ENCODE measurements around the gene TAL1. TPM values are rescaled to one million over a fixed set of nuclear protein-coding genes. Genes with fewer than 3 reads are reported as not detected.
A peak's percentile ranks its signal among the peaks of the same experiment; 100 is the strongest.

Gene TAL1
- total RNA-seq, 2 experiments from 2014 or later, result not detected

- peaks cover 9% of the 10 kb centered on the region for H3K4me1 Mint-ChIP-seq
- no peak for ATAC-seq
- CTCF ChIA-PET, result interaction anchor here (1.3 to 1.6 kb wide), 2 partner anchors 9 to 33 kb away, joined by 4 read pairs; no protein-coding TSS in a partner anchor
- no peak for DNase-seq
- no peaks in the 10 kb centered on the region for H3K9me3 Mint-ChIP-seq (ENCODE audit: low read depth)
- no peaks in the 10 kb centered on the region for H3K36me3 Mint-ChIP-seq
- H3K4me3 Mint-ChIP-seq, result peak overlapping the region; percentile 4
- no peak overlapping the region for H3K27ac Mint-ChIP-seq
- H3K27me3 Mint-ChIP-seq, result peaks cover 58% of the 10 kb centered on the region
These were observed 5.7 kb downstream of the TAL1 start for GRCh38 chr1:47226121-47226838.

- Mint-ChIP-seq H3K4me3 (peak overlapping the region; percentile 4), H3K4me1 (peaks cover 8% of the 10 kb centered on the region), H3K27me3 (peaks cover 52% of the 10 kb centered on the region), H3K27ac (no peak overlapping the region), H3K36me3 (no peaks in the 10 kb centered on the region), H3K9me3 (ENCODE audit: low read depth) (no peaks in the 10 kb centered on the region)
- CTCF ChIA-PET, result no interaction called here
- DNase-seq (no peak), ATAC-seq (no peak)
These were observed 6.5 kb downstream of the TAL1 start for GRCh38 chr1:47225430-47226100.

GRCh38 chr1:47224676-47225399, 7.2 kb downstream of the TAL1 start:
- H3K4me3 Mint-ChIP-seq, result no peak overlapping the region
- H3K4me1 Mint-ChIP-seq, result peaks cover 4% of the 10 kb centered on the region
- CTCF ChIA-PET, result interaction anchor here (0.9 kb wide), 1 partner anchor 32 kb away, joined by 3 read pairs; no protein-coding TSS in a partner anchor
- H3K9me3 Mint-ChIP-seq (ENCODE audit: low read depth), result no peaks in the 10 kb centered on the region
- H3K27me3 Mint-ChIP-seq, result peaks cover 44% of the 10 kb centered on the region
- H3K27ac Mint-ChIP-seq, result no peak overlapping the region
- DNase-seq (no peak), ATAC-seq (no peak)
- no peaks in the 10 kb centered on the region for H3K36me3 Mint-ChIP-seq

GRCh38 chr1:47223921-47224675, 7.9 kb downstream of the TAL1 start:
- DNase-seq, result no peak
- peaks cover 37% of the 10 kb centered on the region for H3K27me3 Mint-ChIP-seq
- H3K36me3 Mint-ChIP-seq, result no peaks in the 10 kb centered on the region
- CTCF ChIA-PET, result interaction anchor here (0.9 kb wide), 1 partner anchor 32 kb away, joined by 3 read pairs; no protein-coding TSS in a partner anchor
- H3K27ac Mint-ChIP-seq, result no peak overlapping the region
- ATAC-seq, result no peak
- H3K4me1 Mint-ChIP-seq, result peaks cover 3% of the 10 kb centered on the region
- no peaks in the 10 kb centered on the region for H3K9me3 Mint-ChIP-seq (ENCODE audit: low read depth)
- no peak overlapping the region for H3K4me3 Mint-ChIP-seq

- no peak for ATAC-seq
- Mint-ChIP-seq H3K4me3 (no peak overlapping the region), H3K4me1 (peaks cover 3% of the 10 kb centered on the region), H3K36me3 (no peaks in the 10 kb centered on the region), H3K27ac (no peak overlapping the region), H3K27me3 (peaks cover 29% of the 10 kb centered on the region), H3K9me3 (ENCODE audit: low read depth) (no peaks in the 10 kb centered on the region)
- CTCF ChIA-PET, result interaction anchor here (0.9 kb wide), 1 partner anchor 31 kb away, joined by 3 read pairs; no protein-coding TSS in a partner anchor
- no peak for DNase-seq
These were observed 8.7 kb downstream of the TAL1 start for GRCh38 chr1:47223174-47223920.

GRCh38 chr1:47222476-47222875, 9.5 kb downstream of the TAL1 start:
- Mint-ChIP-seq H3K36me3 (no peaks in the 10 kb centered on the region), H3K4me1 (peaks cover 3% of the 10 kb centered on the region), H3K27ac (peak overlapping the region; percentile 25), H3K9me3 (ENCODE audit: low read depth) (no peaks in the 10 kb centered on the region), H3K4me3 (no peak overlapping the region), H3K27me3 (peaks cover 21% of the 10 kb centered on the region)
- CTCF ChIA-PET, result interaction anchor here (1.1 to 1.8 kb wide), 2 partner anchors 43 to 215 kb away, joined by 3 to 8 read pairs; partner anchors contain the start of gene FOXD2
- DNase-seq (no peak), ATAC-seq (no peak)

GRCh38 chr1:47219590-47220220, 12.3 kb downstream of the TAL1 start:
- CTCF ChIA-PET, result interaction anchor here (1.7 to 2.1 kb wide), 2 partner anchors 27 to 40 kb away, joined by 4 to 7 read pairs; no protein-coding TSS in a partner anchor
- no peak for DNase-seq
- no peak for ATAC-seq
- H3K4me1 Mint-ChIP-seq, result no peaks in the 10 kb centered on the region
- no peak overlapping the region for H3K27ac Mint-ChIP-seq
- no peaks in the 10 kb centered on the region for H3K36me3 Mint-ChIP-seq
- no peak overlapping the region for H3K4me3 Mint-ChIP-seq
- H3K27me3 Mint-ChIP-seq, result peaks cover 2% of the 10 kb centered on the region
- no peaks in the 10 kb centered on the region for H3K9me3 Mint-ChIP-seq (ENCODE audit: low read depth)

GRCh38 chr1:47219001-47219400, 13.0 kb downstream of the TAL1 start:
- H3K27me3 Mint-ChIP-seq, result peaks cover 2% of the 10 kb centered on the region
- H3K27ac Mint-ChIP-seq, result no peak overlapping the region
- DNase-seq (no peak), ATAC-seq (no peak)
- no peaks in the 10 kb centered on the region for H3K36me3 Mint-ChIP-seq
- no peaks in the 10 kb centered on the region for H3K4me1 Mint-ChIP-seq
- H3K4me3 Mint-ChIP-seq, result no peak overlapping the region
- CTCF ChIA-PET, result interaction anchor here (2.1 kb wide), 1 partner anchor 26 kb away, joined by 7 read pairs; no protein-coding TSS in a partner anchor
- no peaks in the 10 kb centered on the region for H3K9me3 Mint-ChIP-seq (ENCODE audit: low read depth)

GRCh38 chr1:47216278-47217059, 15.6 kb downstream of the TAL1 start:
- CTCF ChIA-PET, result no interaction called here
- DNase-seq, result no peak
- no peaks in the 10 kb centered on the region for H3K9me3 Mint-ChIP-seq (ENCODE audit: low read depth)
- peaks cover 1% of the 10 kb centered on the region for H3K27me3 Mint-ChIP-seq
- peaks cover 4% of the 10 kb centered on the region for H3K4me1 Mint-ChIP-seq
- no peak overlapping the region for H3K4me3 Mint-ChIP-seq
- H3K27ac Mint-ChIP-seq, result no peak overlapping the region
- no peaks in the 10 kb centered on the region for H3K36me3 Mint-ChIP-seq
- no peak for ATAC-seq

GRCh38 chr1:47215713-47216112, 16.3 kb downstream of the TAL1 start:
- H3K4me1 Mint-ChIP-seq, result peaks cover 4% of the 10 kb centered on the region
- H3K36me3 Mint-ChIP-seq, result no peaks in the 10 kb centered on the region
- no peak overlapping the region for H3K27ac Mint-ChIP-seq
- H3K27me3 Mint-ChIP-seq, result no peaks in the 10 kb centered on the region
- ATAC-seq (no peak), DNase-seq (no peak)
- CTCF ChIA-PET, result interaction anchor here (1.2 kb wide), 1 partner anchor 23 kb away, joined by 6 read pairs; no protein-coding TSS in a partner anchor
- H3K4me3 Mint-ChIP-seq, result no peak overlapping the region
- no peaks in the 10 kb centered on the region for H3K9me3 Mint-ChIP-seq (ENCODE audit: low read depth)

GRCh38 chr1:47214549-47214948, 17.5 kb downstream of the TAL1 start:
- Mint-ChIP-seq H3K4me1 (peaks cover 4% of the 10 kb centered on the region), H3K27me3 (peaks cover 3% of the 10 kb centered on the region), H3K9me3 (ENCODE audit: low read depth) (no peaks in the 10 kb centered on the region), H3K4me3 (no peak overlapping the region), H3K27ac (no peak overlapping the region), H3K36me3 (no peaks in the 10 kb centered on the region)
- ATAC-seq, result no peak
- no peak for DNase-seq
- CTCF ChIA-PET, result interaction anchor here (1.2 kb wide), 1 partner anchor 21 kb away, joined by 6 read pairs; no protein-coding TSS in a partner anchor

Measured in activated CD8-positive, alpha-beta memory T cell treated with anti-CD3 and anti-CD28 coated beads, Interleukin-2, amount 10 ng/mL, durations not matched to agents 7 days and 5 days (primary cell).